GM21367 (cell line): ENCODE data around the gene TMEM139.

Experiments
- ATAC-seq: cut with Tn5 transposase; IDR thresholded peaks from one replicate; pipeline ENCODE4 v1.9.1; 2021; ENCODE audit not compliant: unreplicated experiment

Gene TMEM139

GRCh38 chr7:143284591-143285469 lies at the start of gene TMEM139:
Gene TMEM139, plus strand, starts transcription at chr7:143284958. Its CDS starts 1,000 bp downstream, at chr7:143285958.
- ATAC-seq = no peak

GRCh38 chr7:143235561-143235960 lies 49.2 kb upstream of the TMEM139 start:
- no peak for ATAC-seq

DNA sequence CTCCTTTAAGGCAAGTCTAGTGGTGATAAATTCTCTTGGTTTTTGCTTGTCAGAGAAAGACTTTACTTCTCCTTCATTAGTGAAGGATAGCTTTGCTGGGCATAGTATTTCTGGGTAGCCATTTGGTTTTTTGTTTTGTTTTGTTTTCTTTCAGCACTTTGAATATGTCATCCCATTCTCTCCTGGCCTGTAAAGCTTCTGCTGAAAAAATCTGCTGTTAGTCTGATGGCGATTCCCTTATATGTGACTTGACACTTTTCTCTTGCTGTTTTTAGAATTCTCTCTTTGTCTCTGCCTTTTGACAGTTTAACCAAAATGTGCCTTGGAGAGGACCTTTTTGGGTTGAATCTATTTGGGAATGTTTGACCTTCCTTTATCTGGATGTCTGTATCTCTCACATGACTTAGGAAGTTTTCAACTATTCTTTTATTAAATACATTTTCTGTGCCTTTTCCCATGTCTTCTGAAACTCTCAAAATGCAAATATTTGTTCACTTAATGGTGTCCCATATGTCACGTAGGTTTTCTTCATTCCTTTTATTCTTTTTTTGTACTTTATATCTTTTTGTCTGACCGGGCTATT lies 48.3 kb upstream of the TMEM139 start:
- ATAC-seq = no peak

DNA sequence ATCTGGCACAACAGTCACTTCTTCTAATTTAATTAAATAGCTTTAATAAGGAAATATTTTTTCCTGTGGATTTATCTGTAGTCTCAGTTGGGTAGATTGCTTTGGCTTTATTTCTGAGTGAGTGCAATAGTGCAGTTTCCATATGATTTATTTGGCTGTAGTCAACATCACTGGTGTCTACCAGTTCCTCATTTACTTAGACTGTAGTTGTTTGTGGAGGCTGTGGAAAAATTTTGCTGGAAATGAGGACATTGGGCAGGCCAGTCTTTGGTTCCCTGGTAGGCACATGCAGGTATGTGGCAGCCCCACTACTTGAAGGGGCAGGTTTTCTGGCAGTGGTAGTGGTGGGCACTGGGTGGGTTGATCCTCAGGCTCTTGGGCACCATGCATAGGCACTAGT lies 47.4 kb upstream of the TMEM139 start:
- no peak for ATAC-seq

DNA sequence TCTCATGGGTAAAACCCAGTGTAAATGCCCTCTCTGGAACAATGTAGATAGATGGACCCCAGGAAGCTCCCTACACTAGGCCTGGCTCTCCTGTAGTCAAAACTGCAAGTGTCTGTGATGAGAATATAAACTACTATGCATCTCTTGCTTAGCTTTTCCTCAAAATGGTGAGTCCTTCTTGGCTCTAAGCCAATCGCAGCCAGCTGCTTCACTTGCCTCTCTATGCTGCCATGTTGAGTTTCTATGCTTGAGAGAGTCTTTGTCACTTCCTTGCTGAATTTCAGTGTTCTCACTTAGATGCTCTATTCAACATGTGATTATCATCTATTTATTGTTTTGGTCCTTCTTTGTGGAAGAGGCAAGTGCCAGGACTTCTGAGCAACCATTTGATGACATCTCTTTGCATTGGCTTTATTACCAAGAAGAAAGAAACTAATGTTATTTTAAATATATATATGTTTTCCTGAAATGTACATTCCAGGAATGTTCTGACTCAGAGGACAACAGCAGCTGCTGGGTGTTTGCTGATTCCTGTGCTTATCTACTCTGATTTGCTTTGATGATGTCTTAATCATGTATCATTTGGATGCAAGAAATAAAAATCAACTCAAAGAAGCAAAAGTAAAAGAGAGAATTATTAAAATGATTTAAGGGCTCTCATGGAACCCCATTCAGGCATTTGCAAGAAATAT lies 46.3 kb upstream of the TMEM139 start:
- ATAC-seq = no peak

DNA sequence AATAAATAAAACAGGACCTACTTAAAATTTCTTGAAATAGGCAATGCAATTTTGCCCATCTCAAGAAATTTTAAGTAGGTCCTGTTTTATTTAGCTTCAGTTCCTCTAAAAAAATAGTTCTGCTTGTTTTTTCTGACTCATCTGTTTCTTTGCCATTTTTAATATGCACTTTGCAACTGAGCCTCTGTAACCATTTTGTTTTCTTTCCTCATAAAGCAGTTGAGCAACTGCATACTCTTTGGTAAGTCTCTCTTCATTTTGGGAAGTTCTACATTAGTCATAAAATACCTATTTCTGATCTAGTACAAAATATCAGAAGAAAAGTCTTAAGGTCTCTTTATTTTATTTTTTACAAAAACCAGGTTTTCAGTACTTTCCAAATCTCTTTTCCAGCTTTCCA lies 44.9 kb upstream of the TMEM139 start:
- no peak for ATAC-seq

DNA sequence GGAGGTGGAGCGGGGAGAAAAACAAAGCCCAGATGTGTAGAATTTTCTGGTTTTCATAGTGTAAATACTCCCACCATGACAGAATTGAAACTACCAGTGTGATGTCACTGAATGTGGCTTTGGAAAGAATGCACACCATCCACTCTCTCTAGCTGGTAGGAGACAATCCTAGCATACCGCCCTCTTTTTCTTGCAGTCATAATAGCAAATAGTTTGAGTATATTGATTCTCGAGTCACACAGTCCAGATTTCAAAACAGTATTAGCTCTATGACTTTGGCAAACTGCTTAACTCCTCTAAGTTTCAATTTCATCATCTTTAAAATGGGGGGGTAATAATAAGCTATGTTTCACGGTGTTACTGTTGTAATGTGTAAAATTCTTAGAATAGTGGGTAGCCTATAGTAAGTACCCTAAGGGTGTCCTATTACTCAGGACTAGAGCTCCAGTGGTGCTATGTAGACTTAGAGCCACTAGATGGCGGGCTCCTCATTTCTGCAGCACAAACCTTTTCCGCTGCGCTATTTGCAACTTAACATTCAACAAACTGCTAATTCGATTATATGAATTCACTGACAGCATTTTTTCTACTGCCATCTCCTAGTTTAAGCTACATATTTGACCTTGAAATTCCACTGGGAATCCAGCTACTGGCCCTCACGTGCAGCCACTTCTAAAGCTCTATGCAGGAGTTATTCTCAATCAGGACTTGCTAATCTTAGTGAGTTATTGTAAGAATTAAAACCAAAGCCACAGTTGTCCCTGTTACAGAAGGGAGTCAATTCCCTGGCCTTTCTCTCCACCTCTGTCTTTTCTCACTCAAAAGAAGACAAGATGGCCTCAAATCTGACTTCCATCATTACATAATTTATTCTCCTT lies 44.2 kb upstream of the TMEM139 start:
- ATAC-seq = peak; percentile 94

- ATAC-seq = no peak
Measured at GRCh38 chr7:143242306-143242705, 42.5 kb upstream of the TMEM139 start.

DNA sequence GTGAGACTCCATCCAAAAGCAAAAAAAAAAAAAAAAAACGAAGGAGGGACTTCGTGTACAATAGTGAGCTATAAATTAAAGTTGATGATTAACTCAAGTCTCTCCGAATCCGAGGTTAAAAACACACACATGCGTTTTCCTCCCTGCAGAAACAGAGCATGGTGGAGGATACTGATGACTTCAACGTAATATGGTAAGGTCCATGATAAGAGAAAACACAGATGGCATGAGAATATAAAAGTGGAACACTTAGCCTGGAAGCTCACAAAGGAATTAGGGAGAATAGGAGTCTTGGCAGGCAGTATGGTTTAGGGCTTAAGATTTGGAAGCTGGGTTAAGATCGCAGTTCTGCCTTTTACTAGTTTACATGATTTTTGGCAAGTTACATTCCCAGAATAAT lies 41.6 kb upstream of the TMEM139 start:
- no peak for ATAC-seq

GRCh38 chr7:143243614-143244013 lies 41.1 kb upstream of the TMEM139 start:
- no peak for ATAC-seq

- no peak for ATAC-seq
Measured at GRCh38 chr7:143244321-143244720, 40.4 kb upstream of the TMEM139 start.

DNA sequence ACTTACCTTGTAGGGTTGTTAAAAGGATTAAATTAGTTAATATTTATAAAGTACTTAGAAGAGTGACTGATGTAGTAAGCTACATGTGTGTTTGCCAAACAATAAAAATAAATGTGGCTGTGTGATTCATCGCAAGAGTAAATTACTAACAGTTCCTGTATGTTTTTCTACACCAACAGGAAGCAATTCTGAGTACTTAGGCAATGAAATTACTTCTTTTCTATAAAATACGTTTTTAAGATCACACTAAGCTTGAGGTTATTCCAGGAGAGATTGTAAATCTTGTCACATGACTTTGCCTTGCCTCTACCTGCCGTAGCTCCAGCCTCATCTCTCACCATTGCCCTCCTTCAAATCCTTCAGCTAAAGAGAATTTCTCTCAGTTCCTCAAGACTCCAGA lies 39.6 kb upstream of the TMEM139 start:
- ATAC-seq = no peak

DNA sequence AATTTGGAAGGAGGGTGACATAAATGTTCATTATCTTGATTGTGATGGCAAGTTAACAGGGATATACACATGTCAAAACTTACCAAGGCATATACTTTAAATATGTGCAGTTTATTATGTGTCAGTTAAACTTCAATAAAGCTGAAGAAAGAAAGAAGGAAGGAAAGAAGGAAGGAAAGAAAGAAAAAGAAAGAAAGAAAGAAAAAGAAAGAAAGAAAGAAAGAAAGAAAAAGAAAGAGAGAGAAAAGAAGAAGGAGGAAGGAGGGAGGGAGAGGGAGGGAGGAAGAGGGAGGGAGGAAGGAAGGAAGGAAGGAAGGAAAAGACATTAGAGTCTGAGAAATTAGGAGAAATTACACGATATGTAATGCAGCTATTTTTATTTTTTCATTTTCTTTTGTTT lies 37.4 kb upstream of the TMEM139 start:
- no peak for ATAC-seq

GRCh38 chr7:143248761-143249354 lies 35.9 kb upstream of the TMEM139 start:
- ATAC-seq = no peak

GRCh38 chr7:143250199-143250598 lies 34.6 kb upstream of the TMEM139 start:
- ATAC-seq = no peak

DNA sequence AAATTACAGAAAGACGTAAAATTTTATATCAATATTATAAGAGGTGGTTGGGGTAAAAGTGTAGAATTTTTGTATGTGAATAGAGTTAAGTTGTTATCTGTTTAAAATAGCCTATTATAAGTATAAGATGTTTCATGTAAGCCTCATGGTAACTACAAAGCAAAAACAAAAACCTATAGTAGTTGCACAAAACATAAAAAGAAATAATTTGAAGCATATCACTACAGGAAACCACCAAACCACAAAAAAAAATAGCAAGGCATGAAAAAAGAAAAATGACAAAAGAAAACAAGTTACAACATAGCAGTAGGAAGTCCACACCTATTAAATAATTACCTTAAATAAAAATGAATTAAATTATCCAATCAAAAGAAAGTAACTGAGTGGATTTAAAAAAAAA lies 33.9 kb upstream of the TMEM139 start:
- ATAC-seq = no peak

DNA sequence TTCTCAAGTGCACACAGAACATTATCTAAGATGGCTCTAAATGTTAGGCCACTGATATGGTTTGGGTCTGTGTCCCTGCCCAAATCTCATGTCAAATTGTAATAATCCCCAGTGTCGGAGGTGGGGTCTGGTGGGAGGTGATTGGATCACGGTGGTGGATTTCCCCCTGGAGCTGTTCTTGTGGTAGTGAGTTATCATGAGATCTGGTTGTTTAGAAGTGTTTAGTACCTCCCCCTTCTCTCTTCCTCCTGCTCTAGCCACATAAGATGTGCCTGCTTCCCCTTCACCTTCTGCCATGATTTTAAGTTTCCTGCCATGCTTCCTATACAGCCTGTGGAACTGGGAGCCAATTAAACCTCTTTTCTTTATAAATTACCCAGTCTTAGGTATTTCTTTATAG lies 32.8 kb upstream of the TMEM139 start:
- no peak for ATAC-seq

DNA sequence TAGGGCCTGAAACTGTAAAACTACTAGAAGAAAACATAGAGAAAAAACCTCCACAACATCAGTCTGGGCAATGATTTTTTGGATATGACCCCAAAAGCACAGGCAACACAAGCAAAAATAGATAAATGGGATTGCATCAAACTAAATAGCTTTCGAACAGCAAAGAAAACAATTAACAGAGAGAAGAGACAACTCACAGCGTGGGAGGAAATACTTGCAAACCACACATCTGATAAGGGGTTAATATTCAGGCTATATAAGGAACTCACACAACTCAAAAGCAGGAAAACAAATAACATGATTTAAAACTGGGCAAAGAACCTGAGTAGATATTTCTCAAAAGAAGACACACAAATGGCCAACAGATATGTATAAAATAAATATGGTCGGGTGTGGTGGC lies 29.2 kb upstream of the TMEM139 start:
- no peak for ATAC-seq

GRCh38 chr7:143256325-143256724 lies 28.4 kb upstream of the TMEM139 start:
- ATAC-seq = no peak

DNA sequence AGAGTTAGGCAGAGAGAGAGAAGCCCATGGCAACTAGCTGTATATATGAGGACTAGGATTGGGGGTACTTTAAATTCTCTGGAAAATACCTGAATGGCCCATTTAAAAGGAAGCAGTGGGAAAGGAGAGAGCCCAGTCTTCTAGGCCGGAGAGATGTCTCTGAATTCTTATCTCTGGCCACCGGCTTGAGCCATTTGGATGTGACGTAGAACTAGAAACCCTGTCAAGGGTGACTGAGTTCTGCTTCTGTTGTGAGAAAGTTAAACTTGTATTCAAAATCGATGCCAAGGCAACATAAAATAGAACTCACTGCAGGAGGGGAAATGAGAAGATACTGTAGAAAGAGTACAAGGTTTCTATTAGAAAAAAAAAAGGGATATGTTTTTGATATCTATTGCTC lies 27.8 kb upstream of the TMEM139 start:
- peak; percentile 76 for ATAC-seq

DNA sequence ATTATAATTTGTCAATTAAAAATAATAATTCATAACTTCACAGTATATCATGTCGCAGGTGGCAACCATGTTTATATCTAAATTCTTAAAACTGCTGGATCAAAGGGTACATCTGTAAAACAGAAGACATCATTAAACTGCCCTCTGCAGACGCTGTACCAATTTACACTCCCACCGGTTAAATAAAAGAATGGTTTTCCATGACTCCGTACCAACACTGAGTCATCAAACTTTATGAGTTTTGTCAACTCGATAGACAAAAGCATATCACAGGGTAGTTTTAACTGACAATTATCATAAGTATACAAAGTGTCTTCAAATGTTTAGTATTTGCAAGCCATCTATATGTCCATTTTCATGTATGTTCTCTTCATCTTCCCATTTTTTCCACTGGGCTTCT lies 27.3 kb upstream of the TMEM139 start:
- no peak for ATAC-seq
